Urinary bladder (tissue), 4 donors: ENCODE results near the gene VOPP1. TPM values are rescaled to one million over a fixed set of nuclear protein-coding genes. Genes with fewer than 3 reads are reported as not detected.

ENCODE experiments used
- DNase-seq: peaks from one replicate; pipeline ENCODE4 v3.0.0-alpha.2; 2015; ENCODE audit errors: extremely low spot score
- H3K27ac ChIP-seq: one replicate; pipeline ENCODE4 v1.5.1; 2013; ENCODE audit warnings: low read depth, mild to moderate bottlenecking, moderate library complexity
- H3K36me3 ChIP-seq: one replicate; pipeline ENCODE4 v1.6.1; 2013; ENCODE audit warnings: mild to moderate bottlenecking, moderate library complexity; ENCODE audit not compliant: insufficient read depth
- H3K4me1 ChIP-seq: one replicate; pipeline ENCODE4 v1.6.1; 2013; ENCODE audit warnings: mild to moderate bottlenecking, moderate library complexity; ENCODE audit not compliant: insufficient read depth
- H3K4me3 ChIP-seq: one replicate; pipeline ENCODE4 v1.5.1; 2013; ENCODE audit warnings: low read depth, low read length
- WGBS: extraction: QIAGEN DNeasy Blood & Tissue Kit; methylation state at CpG from one replicate; pipeline ENCODE4 v1.1.7; 2013; 5-methylcytosine and 5-hydroxymethylcytosine counted together
- polyA plus RNA-seq: library from polyadenylated mRNA; stranded (reverse); fragments of 200-250 nt; gene quantifications from one replicate; pipeline ENCODE4 v1.2.3, GENCODE V29; 2013
- total RNA-seq: library from RNA; depleted of rRNA; stranded (reverse); fragments of >200 nt; gene quantifications from one replicate; pipeline ENCODE4 v1.2.3, GENCODE V29; 2014
- donor health status: healthy with polysubstance abuse.
- donor health status: healthy.

VOPP1 gene
- total and polyA plus RNA-seq, 2 donors, result 26.8 to 34.1 TPM

GRCh38 chr7:55432939-55433784, 139.1 kb downstream of the VOPP1 start:
- Histone ChIP-seq H3K4me1 (no peaks in the 10 kb centered on the region), H3K4me3 (no peak overlapping the region), H3K27ac (no peak overlapping the region), H3K36me3 (no peaks in the 10 kb centered on the region)
- whole genome bisulfite sequencing, result 59% methylated on average over 13 of the region's 13 CpGs
- no peak for DNase-seq

- Histone ChIP-seq H3K27ac (no peak overlapping the region), H3K36me3 (no peaks in the 10 kb centered on the region), H3K4me3 (no peak overlapping the region), H3K4me1 (no peaks in the 10 kb centered on the region)
- 81% methylated on average over 3 of the region's 3 CpGs for WGBS
- no peak for DNase-seq
Measured at GRCh38 chr7:55432506-55432905, 139.8 kb downstream of the VOPP1 start.

- Histone ChIP-seq H3K36me3 (no peaks in the 10 kb centered on the region), H3K4me1 (no peaks in the 10 kb centered on the region), H3K27ac (no peak overlapping the region), H3K4me3 (no peak overlapping the region)
- DNase-seq, result no peak
- 50% methylated on average over 2 of the region's 2 CpGs for WGBS
Measured at GRCh38 chr7:55431898-55432297, 140.4 kb downstream of the VOPP1 start.

- DNase-seq, result no peak
- Histone ChIP-seq H3K4me3 (no peak overlapping the region), H3K27ac (no peak overlapping the region), H3K36me3 (no peaks in the 10 kb centered on the region), H3K4me1 (no peaks in the 10 kb centered on the region)
- 73% methylated on average over 11 of the region's 11 CpGs for WGBS
Measured at GRCh38 chr7:55429835-55430499, 142.3 kb downstream of the VOPP1 start.

- no peak for DNase-seq
- Histone ChIP-seq H3K36me3 (no peaks in the 10 kb centered on the region), H3K4me1 (no peaks in the 10 kb centered on the region), H3K4me3 (no peak overlapping the region), H3K27ac (no peak overlapping the region)
- 55% methylated on average over 11 of the region's 11 CpGs for WGBS
Measured at GRCh38 chr7:55427800-55428199, 144.5 kb downstream of the VOPP1 start.

- Histone ChIP-seq H3K4me3 (no peak overlapping the region), H3K36me3 (no peaks in the 10 kb centered on the region), H3K4me1 (no peaks in the 10 kb centered on the region), H3K27ac (no peak overlapping the region)
- WGBS, result 79% methylated on average over 4 of the region's 4 CpGs
- no peak for DNase-seq
Measured at GRCh38 chr7:55427342-55427741, 145.0 kb downstream of the VOPP1 start.

- no peaks in the 10 kb centered on the region for H3K36me3 ChIP-seq
- no peak overlapping the region for H3K4me3 ChIP-seq
- no peaks in the 10 kb centered on the region for H3K4me1 ChIP-seq
- WGBS, result 88% methylated on average over 12 of the region's 12 CpGs
- H3K27ac ChIP-seq, result no peak overlapping the region
- no peak for DNase-seq
Measured at GRCh38 chr7:55426676-55427075, 145.6 kb downstream of the VOPP1 start.

- H3K4me3 ChIP-seq, result no peak overlapping the region
- WGBS, result 91% methylated on average over 11 of the region's 11 CpGs
- H3K36me3 ChIP-seq, result no peaks in the 10 kb centered on the region
- no peak overlapping the region for H3K27ac ChIP-seq
- DNase-seq, result no peak
- H3K4me1 ChIP-seq, result no peaks in the 10 kb centered on the region
Measured at GRCh38 chr7:55425141-55425752, 147.1 kb downstream of the VOPP1 start.

- Histone ChIP-seq H3K4me1 (no peaks in the 10 kb centered on the region), H3K4me3 (no peak overlapping the region), H3K27ac (no peak overlapping the region), H3K36me3 (no peaks in the 10 kb centered on the region)
- 80% methylated on average over 5 of the region's 5 CpGs for WGBS
- no peak for DNase-seq
Measured at GRCh38 chr7:55423891-55424290, 148.4 kb downstream of the VOPP1 start.

- 73% methylated on average over 5 of the region's 5 CpGs for WGBS
- Histone ChIP-seq H3K27ac (no peak overlapping the region), H3K4me1 (no peaks in the 10 kb centered on the region), H3K36me3 (no peaks in the 10 kb centered on the region), H3K4me3 (no peak overlapping the region)
- no peak for DNase-seq
Measured at GRCh38 chr7:55423277-55423711, 149.0 kb downstream of the VOPP1 start.

Other genes with a start within 250 kb of the VOPP1 start
- 13.2 TPM for gene LANCL2, start 207.2 kb downstream of the VOPP1 start, total RNA-seq
- 7.5 TPM for gene LANCL2, start 207.2 kb downstream of the VOPP1 start, polyA plus RNA-seq